Fibroblast of villous mesenchyme (primary cell): ENCODE measurements around the gene NCL. TPM values are rescaled to one million over a fixed set of nuclear protein-coding genes. Genes with fewer than 3 reads are reported as not detected.
A peak's percentile ranks its signal among the peaks of the same experiment; 100 is the strongest.

Experiments
- DNase-seq: peaks from one replicate; pipeline ENCODE4 v3.0.0-alpha.2; 2010; ENCODE audit warnings: low read depth
- H3K4me3 ChIP-seq: 2 replicates; pipeline ENCODE4 v1.5.1; 2011; ENCODE audit warnings: low read depth, mild to moderate bottlenecking, low read length
- total RNA-seq: library from RNA; depleted of rRNA; stranded (reverse); fragments of >200 nt; gene quantifications from 2 replicates; pipeline ENCODE4 v1.2.3, GENCODE V29; 2012
- TF ChIP-seq, protein P1 (sequence below): IDR thresholded peaks from 2 replicates; pipeline ENCODE4 v1.5.1; 2012; ENCODE audit warnings: low read depth, mild to moderate bottlenecking, low read length; ENCODE audit not compliant: insufficient read depth

NCL gene
- total RNA-seq, 1 donor = 103 TPM

DNA sequence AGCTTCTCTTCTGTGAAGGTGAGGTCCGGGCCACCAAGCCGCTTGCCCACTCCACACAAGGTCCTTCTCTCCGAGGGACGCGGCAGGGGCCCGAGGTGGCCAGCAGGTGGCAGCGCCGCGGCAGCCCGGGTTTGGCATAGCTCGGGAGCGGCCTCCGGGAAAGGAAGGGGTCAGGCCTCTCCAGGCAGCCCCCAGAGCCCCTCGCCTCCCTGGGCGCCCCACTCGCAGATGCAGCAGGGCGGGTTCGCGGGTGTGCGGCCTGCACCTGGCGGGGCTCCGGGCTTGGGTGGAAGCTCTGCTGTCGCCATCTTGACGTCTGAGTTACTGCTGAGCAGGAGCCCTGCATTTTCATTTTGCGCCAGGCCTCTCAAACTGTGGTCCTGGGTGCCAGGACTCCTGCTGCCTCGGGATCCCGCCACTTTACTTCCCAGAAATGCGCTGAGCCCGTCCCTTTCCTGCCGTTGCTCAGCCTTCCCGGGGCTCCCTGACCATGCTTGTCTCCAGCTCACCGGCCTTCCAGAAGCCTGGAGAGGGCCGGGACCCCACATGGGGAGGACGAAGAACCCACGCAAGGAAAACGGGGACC is 18.6 kb upstream of the NCL start:
- DNase-seq = peak; percentile 55

DNA sequence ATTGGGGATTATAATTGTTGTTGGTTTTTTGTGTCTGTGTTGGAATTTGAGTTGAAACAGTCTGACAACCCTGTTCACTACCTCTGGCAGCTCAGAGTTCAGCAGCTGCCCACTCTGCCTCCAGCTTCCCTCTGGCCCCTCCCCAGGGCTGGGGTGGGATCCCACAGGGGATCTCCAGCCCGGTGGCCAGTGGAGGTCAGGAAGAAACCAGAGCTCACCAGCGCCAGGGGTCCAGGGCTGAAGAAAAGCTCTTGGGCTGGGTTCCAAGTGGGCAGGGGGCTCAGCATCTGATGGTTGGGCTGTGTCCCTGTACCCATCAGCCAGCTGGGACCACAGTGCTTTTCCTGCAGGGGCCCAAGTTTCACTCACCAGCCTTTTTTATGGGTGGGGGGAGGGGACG is 16.5 kb upstream of the NCL start:
- TF ChIP-seq, protein P1, sequence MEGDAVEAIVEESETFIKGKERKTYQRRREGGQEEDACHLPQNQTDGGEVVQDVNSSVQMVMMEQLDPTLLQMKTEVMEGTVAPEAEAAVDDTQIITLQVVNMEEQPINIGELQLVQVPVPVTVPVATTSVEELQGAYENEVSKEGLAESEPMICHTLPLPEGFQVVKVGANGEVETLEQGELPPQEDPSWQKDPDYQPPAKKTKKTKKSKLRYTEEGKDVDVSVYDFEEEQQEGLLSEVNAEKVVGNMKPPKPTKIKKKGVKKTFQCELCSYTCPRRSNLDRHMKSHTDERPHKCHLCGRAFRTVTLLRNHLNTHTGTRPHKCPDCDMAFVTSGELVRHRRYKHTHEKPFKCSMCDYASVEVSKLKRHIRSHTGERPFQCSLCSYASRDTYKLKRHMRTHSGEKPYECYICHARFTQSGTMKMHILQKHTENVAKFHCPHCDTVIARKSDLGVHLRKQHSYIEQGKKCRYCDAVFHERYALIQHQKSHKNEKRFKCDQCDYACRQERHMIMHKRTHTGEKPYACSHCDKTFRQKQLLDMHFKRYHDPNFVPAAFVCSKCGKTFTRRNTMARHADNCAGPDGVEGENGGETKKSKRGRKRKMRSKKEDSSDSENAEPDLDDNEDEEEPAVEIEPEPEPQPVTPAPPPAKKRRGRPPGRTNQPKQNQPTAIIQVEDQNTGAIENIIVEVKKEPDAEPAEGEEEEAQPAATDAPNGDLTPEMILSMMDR = no peak
- H3K4me3 ChIP-seq = no peak overlapping the region
- DNase-seq = no peak

More for the DNA sequence above, 18.6 kb upstream of the NCL start:
- peak overlapping the region; percentile 43 for H3K4me3 ChIP-seq
- TF ChIP-seq, protein P1 = peak; percentile 91

DNA sequence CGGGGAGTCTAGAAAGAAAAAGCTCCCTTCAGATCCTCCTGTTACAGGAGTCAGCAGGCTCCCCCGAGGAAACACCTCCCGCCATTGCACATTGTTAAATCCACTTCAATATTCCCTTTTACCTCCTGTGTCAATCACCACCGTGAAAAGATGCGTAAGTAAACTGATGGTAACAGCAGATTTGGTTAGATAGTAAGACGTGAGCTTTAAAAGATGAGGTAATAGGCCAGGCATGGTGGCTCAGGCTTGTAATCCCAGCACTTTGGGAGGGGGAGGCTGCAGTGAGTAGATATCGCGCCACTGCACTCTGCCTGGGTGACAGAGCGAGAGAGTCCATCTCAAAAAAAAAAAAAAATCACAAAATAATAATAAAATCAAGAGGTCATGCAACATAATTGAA is 15.2 kb upstream of the NCL start:
- TF ChIP-seq, protein P1 = no peak
- DNase-seq = no peak

DNA sequence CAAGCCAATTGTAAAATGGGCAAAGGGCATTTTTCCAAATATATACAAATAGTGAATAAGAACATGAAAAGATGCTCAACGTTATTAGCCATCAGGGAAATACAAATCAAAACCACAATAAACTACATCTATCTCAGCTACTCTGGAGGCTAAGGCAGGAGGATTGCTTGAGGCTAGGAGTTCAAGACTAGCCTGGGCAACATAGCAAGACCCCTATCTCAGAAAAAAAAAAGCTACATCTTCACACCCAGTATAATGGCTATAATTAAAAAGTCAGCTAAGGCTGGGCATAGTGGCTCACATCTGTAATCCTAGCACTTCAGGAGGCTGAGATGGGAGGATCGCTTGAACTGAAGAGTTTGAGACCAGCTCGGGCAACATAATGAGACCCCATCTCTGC is 12.6 kb upstream of the NCL start:
- no peak for DNase-seq
- TF ChIP-seq, protein P1 = no peak
- H3K4me3 ChIP-seq = no peak overlapping the region

More for the DNA sequence above, 15.2 kb upstream of the NCL start:
- no peak overlapping the region for H3K4me3 ChIP-seq

DNA sequence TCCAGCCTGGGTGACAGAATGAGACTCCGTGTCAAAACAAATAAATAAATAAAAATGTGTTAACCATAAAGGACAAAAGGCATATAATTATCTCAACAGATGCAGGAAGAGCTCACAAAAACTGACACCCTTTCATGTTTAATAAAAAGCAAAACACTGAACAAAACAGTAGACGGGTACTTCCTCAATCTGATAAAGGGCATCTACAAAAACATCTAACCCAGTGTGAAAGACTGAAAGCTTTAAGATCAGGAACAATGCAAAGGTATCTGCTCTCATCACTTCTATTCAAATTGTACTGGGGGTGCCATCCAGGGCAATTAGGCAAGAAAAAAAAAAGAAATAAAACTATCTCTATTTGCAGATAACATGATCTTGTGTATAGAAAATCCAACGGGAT is 11.7 kb upstream of the NCL start:
- TF ChIP-seq, protein P1 = no peak
- H3K4me3 ChIP-seq = no peak overlapping the region
- no peak for DNase-seq

DNA sequence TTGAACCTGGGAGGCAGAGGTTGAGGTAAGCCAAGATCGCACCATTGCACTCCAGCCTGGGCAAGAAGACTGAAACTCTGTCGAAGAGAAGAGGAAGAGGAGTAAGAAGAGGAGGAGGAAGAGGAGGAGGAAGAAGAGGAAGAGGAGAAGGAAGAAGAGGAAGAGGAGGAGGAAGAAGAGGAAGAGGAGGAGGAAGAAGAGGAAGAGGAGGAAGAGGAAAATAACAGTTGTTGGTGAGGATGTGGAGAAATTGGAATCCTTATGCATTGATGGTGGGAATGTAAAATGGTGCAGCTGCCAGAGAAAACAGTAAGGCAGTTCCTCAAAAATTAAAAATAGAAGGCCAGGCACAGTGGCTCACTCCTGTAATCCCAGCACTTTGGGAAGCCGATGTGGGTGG is 8.5 kb upstream of the NCL start:
- TF ChIP-seq, protein P1 = no peak
- H3K4me3 ChIP-seq = no peak overlapping the region
- DNase-seq = no peak
